Heart right ventricle (tissue), 16 donors: Measurements from ENCODE around the gene UQCC2. TPM values are rescaled to one million over a fixed set of nuclear protein-coding genes. Genes with fewer than 3 reads are reported as not detected.

Experiments
- ATAC-seq, 8 donors: fragments of 200-7000 bp; cut with Tn5 transposase; one replicate each; pipeline ENCODE4 v1.9.1; 2020; ENCODE audit warnings: mild to moderate bottlenecking in 8 of 8, moderate library complexity in 8 of 8, moderate number of reproducible peaks in 1 of 8
- DNase-seq, 2 donors: peaks; one replicate each; pipeline ENCODE4 v3.0.0-alpha.2; 2020
- H3K27ac ChIP-seq, 10 donors: fragments of 200-600 bp; sonication (generic) in 2 of 10; one replicate each; pipeline versions ENCODE4 v1.5.0 to v1.8.0; 2020 to 2022; ENCODE audit warnings: mild to moderate bottlenecking in 3 of 10
- H3K27me3 ChIP-seq, 7 donors: fragments of 200-600 bp; one replicate each; pipeline ENCODE4 v1.8.0; 2021 to 2022; ENCODE audit warnings: mild to moderate bottlenecking in 2 of 7
- H3K36me3 ChIP-seq, 9 donors: fragments of 200-600 bp; sonication (generic) in 1 of 9; one replicate each; pipeline versions ENCODE4 v1.5.0 to v1.8.0; 2020 to 2022; ENCODE audit warnings: mild to moderate bottlenecking in 2 of 9
- H3K4me1 ChIP-seq, 9 donors: fragments of 200-600 bp; sonication (generic) in 1 of 9; one replicate each; pipeline versions ENCODE4 v1.5.0 to v1.8.0; 2020 to 2022; ENCODE audit warnings: mild to moderate bottlenecking in 4 of 9
- H3K4me3 ChIP-seq, 10 donors: fragments of 200-600 bp; sonication (generic) in 2 of 10; one replicate each; pipeline versions ENCODE4 v1.5.0 to v1.8.0; 2020 to 2022; ENCODE audit warnings: mild to moderate bottlenecking in 7 of 10, moderate library complexity in 2 of 10
- H3K9me3 ChIP-seq, 11 donors: fragments of 200-600 bp in 10 of 11; sonication (generic) in 2 of 11; one replicate each; pipeline versions ENCODE4 v1.5.0 to v1.8.0; 2013 to 2022; ENCODE audit warnings: mild to moderate bottlenecking in 2 of 11, control low read depth in 1 of 11, moderate library complexity in 1 of 11
- WGBS, 2 donors: extraction: QIAGEN DNeasy Blood & Tissue Kit; methylation state at CpG; one replicate each; pipeline ENCODE4 v1.1.7; 2013; ENCODE audit warnings: inconsistent platforms in 1 of 2; 5-methylcytosine and 5-hydroxymethylcytosine counted together
- intact Hi-C, 10 donors: fragments of 100-400 bp; cut with DNase I; formaldehyde crosslinking; loops; one replicate each; pipeline versions ENCODE4 v1.11.1 to v1.14.2; 2022
- polyA plus RNA-seq, 2 donors: library from polyadenylated mRNA; stranded (reverse); fragments of 200-250 nt; gene quantifications; one replicate each; pipeline ENCODE4 v1.2.3, GENCODE V29; 2013
- total RNA-seq, 10 donors: library from RNA; stranded (reverse); fragmentation: NEBNext Ultra II Directional in 3 of 10; extraction: Animal tissue kit (Norgen Biotek cat#: 25700) in 3 of 10; gene quantifications; one replicate each; pipeline versions ENCODE4 v1.2.1 to v1.2.4, GENCODE V29; 2021 to 2023
- TF ChIP-seq, protein P1 (sequence below), 9 donors: fragments of 200-600 bp; sonication (generic) in 2 of 9; IDR thresholded peaks; one replicate each; pipeline versions ENCODE4 v1.5.0 to v1.8.0; 2021 to 2022; ENCODE audit warnings: antibody characterized with exemption in 9 of 9, mild to moderate bottlenecking in 5 of 9, moderate library complexity in 1 of 9
- donor health status: Arrhythmogenic right ventricular cardiomyopathy.
- donor health status: ischemic (EF 13 %, LVEDD 7.1; RV severe dilation, severe dysfunction).
- donor health status: healthy with polysubstance abuse.
- donor health status: DM: no; HTN: yes; CAD: no.
- donor health status: DM: no; HTN: no; CAD: no.
- donor health status: ischemic (EF 25% LVEDD 6.9; RV normal size, moderate dysfunction).
- donor health status: ischemic (EF 25% LVEDD 5.7; RV mildly dilated, moderate dysfunction).
- donor health status: healthy.
- donor health status: DM: yes; HTN: yes; CAD: no.
- donor health status: Ischemic cardiomyopathy.
- donor health status: ischemic (EF 35%, LVEDD 5.7; RV mildly dilated, moderate dysfunction).
- donor health status: nonischemic (EF 11% LVEDD 7.7; RV severe dilation, severe dysfunction).
- donor health status: DM: yes; HTN: yes; CAD: no.
- donor health status: PGD.
- donor health status: ischemic (EF 29% LVEDD 5.4; RV normal size, mild dysfunction).
- donor health status: nonischemic (EF 23%, LVEDD 6.1; RV moderate dilation, normal function).

UQCC2 gene
- total and polyA plus RNA-seq, 12 donors, result 200 to 598 (median 245) TPM

DNA sequence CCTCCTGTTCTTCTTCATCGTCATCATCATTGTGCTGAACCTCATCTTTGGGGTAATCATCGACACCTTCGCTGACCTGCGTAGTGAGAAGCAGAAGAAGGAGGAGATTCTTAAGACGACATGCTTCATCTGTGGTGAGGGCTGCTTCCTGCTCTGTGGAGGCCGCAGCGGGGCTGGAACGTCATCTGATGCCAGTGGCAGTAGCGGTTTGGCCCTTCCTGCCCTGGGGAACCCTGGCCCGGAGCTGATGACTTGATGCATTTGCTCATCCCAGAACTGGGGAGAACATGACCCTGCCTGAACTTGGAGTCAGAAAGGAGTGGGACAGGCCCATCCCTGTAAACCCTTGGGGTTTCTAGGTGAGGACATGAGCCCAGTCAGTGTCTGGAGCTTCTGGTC lies 18.7 kb downstream of the UQCC2 start:
- H3K36me3 ChIP-seq, result peaks cover 0 to 89% (median 4%) of the 10 kb centered on the region in 9 donors
- no peaks in the 10 kb centered on the region for H3K27me3 ChIP-seq
- ATAC-seq, result peak in 5 of 8 donors; percentile 3 to 29 (median 15)
- H3K27ac ChIP-seq, result peak overlapping the region; percentile 49 to 88 (median 79)
- no peaks in the 10 kb centered on the region for H3K9me3 ChIP-seq
- intact Hi-C loops, result loop anchor here in 3 of 10 donors (1.0 to 10.0 kb wide), 3 partner anchors 16 to 488 kb away; partner anchors contain the start of genes HSD17B8 (in 1 of the 3), RING1 (in 1 of the 3), RXRB (in 1 of the 3) and SLC39A7 (in 1 of the 3)
- TF ChIP-seq, protein P1, sequence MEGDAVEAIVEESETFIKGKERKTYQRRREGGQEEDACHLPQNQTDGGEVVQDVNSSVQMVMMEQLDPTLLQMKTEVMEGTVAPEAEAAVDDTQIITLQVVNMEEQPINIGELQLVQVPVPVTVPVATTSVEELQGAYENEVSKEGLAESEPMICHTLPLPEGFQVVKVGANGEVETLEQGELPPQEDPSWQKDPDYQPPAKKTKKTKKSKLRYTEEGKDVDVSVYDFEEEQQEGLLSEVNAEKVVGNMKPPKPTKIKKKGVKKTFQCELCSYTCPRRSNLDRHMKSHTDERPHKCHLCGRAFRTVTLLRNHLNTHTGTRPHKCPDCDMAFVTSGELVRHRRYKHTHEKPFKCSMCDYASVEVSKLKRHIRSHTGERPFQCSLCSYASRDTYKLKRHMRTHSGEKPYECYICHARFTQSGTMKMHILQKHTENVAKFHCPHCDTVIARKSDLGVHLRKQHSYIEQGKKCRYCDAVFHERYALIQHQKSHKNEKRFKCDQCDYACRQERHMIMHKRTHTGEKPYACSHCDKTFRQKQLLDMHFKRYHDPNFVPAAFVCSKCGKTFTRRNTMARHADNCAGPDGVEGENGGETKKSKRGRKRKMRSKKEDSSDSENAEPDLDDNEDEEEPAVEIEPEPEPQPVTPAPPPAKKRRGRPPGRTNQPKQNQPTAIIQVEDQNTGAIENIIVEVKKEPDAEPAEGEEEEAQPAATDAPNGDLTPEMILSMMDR (IDR thresholded peaks at IDR 0.05), result no peak
- H3K4me1 ChIP-seq, result peaks cover 54 to 77% (median 66%) of the 10 kb centered on the region in 9 donors
- WGBS, 2 donors, result 53 to 63% methylated on average over 10 of the region's 10 CpGs
- peak; percentile 38 to 40 for DNase-seq
- peak overlapping the region in 1 of 10 donors; percentile 10 for H3K4me3 ChIP-seq

DNA sequence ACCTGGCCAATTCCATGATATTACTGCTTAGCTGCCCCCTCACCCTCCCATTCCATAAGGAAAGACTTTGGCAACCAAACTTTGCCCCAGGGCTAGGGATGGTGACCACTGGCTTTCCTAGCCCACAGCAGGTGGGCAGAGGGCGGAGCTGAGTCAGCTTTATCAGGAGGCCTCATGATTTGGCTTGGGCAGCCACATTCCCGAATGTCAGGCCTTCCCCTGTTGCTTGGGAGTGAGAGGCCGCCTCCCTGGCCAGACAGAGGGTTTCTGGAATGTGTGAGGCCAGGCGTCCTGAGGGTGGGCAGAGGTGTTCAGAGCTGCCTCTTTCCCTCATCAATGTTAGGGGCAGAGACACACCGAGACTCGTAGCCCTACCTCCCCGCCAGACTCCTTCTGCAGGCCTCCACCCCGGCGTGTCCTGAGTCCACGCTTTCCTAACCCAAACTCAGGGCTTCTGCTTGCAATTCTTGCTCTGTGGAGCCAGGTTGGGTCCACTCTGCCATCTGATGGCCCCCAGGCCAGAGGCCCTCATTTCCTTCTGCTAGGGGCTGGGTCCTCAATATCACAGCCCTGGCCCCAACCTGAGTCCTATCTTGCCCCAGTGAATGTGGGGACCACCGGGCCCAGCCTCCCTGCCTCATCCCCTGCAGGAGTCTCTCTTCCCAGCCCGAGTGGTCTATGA lies 19.3 kb downstream of the UQCC2 start:
- 64 to 72% methylated on average over 12 of the region's 12 CpGs for WGBS, 2 donors
- H3K4me1 ChIP-seq, result peaks cover 52 to 71% (median 61%) of the 10 kb centered on the region in 9 donors
- TF ChIP-seq, protein P1 (IDR thresholded peaks at IDR 0.05), result no peak
- no peak overlapping the region for H3K4me3 ChIP-seq
- H3K27ac ChIP-seq, result peak overlapping the region; percentile 49 to 88 (median 79)
- DNase-seq, result peak; percentile 27 to 66
- ATAC-seq, result peak; percentile 11 to 72 (median 58)
- no peaks in the 10 kb centered on the region for H3K27me3 ChIP-seq
- intact Hi-C loops, result loop anchor here in 2 of 10 donors (10.0 kb wide), 2 partner anchors 257 to 487 kb away; partner anchors contain the start of genes HSD17B8 (in 1 of the 2), RING1 (in 1 of the 2), RXRB (in 1 of the 2) and SLC39A7 (in 1 of the 2)
- H3K9me3 ChIP-seq, result no peaks in the 10 kb centered on the region
- peaks cover 0 to 87% (median 4%) of the 10 kb centered on the region in 9 donors for H3K36me3 ChIP-seq

GRCh38 chr6:33691456-33692077 lies 19.9 kb downstream of the UQCC2 start:
- intact Hi-C loops, result loop anchor here in 2 of 10 donors (10.0 kb wide), 2 partner anchors 257 to 487 kb away; partner anchors contain the start of genes HSD17B8 (in 1 of the 2), RING1 (in 1 of the 2), RXRB (in 1 of the 2) and SLC39A7 (in 1 of the 2)
- 84 to 85% methylated on average over 15 of the region's 15 CpGs for WGBS, 2 donors
- H3K4me3 ChIP-seq, result no peak overlapping the region
- H3K4me1 ChIP-seq, result peaks cover 48 to 65% (median 54%) of the 10 kb centered on the region in 9 donors
- DNase-seq (no peak), ATAC-seq (peak in 1 of 8 donors; percentile 2)
- H3K36me3 ChIP-seq, result peaks cover 0 to 91% (median 4%) of the 10 kb centered on the region in 9 donors
- H3K9me3 ChIP-seq, result no peaks in the 10 kb centered on the region
- no peaks in the 10 kb centered on the region for H3K27me3 ChIP-seq
- TF ChIP-seq, protein P1 (IDR thresholded peaks at IDR 0.05), result no peak
- H3K27ac ChIP-seq, result peak overlapping the region in 9 of 10 donors; percentile 67 to 88 (median 79)

- WGBS, 2 donors, result 71 to 79% methylated on average over 13 of the region's 13 CpGs
- no peak overlapping the region for H3K4me3 ChIP-seq
- peaks cover 0 to 91% (median 4%) of the 10 kb centered on the region in 9 donors for H3K36me3 ChIP-seq
- ATAC-seq (no peak), DNase-seq (no peak)
- intact Hi-C loops, result loop anchor here in 2 of 10 donors (10.0 kb wide), 2 partner anchors 256 to 486 kb away; partner anchors contain the start of genes HSD17B8 (in 1 of the 2), RING1 (in 1 of the 2), RXRB (in 1 of the 2) and SLC39A7 (in 1 of the 2)
- H3K9me3 ChIP-seq, result no peaks in the 10 kb centered on the region
- TF ChIP-seq, protein P1 (IDR thresholded peaks at IDR 0.05), result no peak
- peaks cover 40 to 57% (median 46%) of the 10 kb centered on the region in 9 donors for H3K4me1 ChIP-seq
- H3K27me3 ChIP-seq, result no peaks in the 10 kb centered on the region
- H3K27ac ChIP-seq, result no peak overlapping the region
These were observed 20.7 kb downstream of the UQCC2 start for GRCh38 chr6:33690766-33691165.
